Measurements from ENCODE around the gene SUCLG1.

The SUCLG1 gene

GRCh38 chr2:84487298-84487996 is 28.4 kb upstream of the SUCLG1 start:
- no peak overlapping the region for H3K4me3 ChIP-seq (replicated peaks; ENCODE audit: insufficient read depth, low read length)
- DNase-seq (ENCODE audit: low read depth in 1 of 2, low spot score in 1 of 2) = no peak
- TF ChIP-seq REST (IDR thresholded peaks at IDR 0.05; ENCODE audit: insufficient replicate concordance, low read depth) = no peak
- no peak for TF ChIP-seq CTCF (IDR thresholded peaks at IDR 0.05; ENCODE audit: insufficient read depth, low read length)
- no peak for TF ChIP-seq GABPA (IDR thresholded peaks at IDR 0.05; ENCODE audit: low read depth)
- TF ChIP-seq POLR2AphosphoS5 (IDR thresholded peaks at IDR 0.05; ENCODE audit: low read depth) = no peak
- no peak for TF ChIP-seq SPI1 (IDR thresholded peaks at IDR 0.05; ENCODE audit: borderline replicate concordance, low read depth)
- H3K27me3 ChIP-seq (ENCODE audit: insufficient read depth, poor library complexity, severe bottlenecking) = no peaks in the 10 kb centered on the region
- no peak overlapping the region for H3K27ac ChIP-seq (replicated peaks)

GRCh38 chr2:84486441-84487115 is 27.5 kb upstream of the SUCLG1 start:
- DNase-seq (ENCODE audit: low read depth in 1 of 2, low spot score in 1 of 2) = no peak
- no peak for TF ChIP-seq GABPA (IDR thresholded peaks at IDR 0.05; ENCODE audit: low read depth)
- no peak for TF ChIP-seq CTCF (IDR thresholded peaks at IDR 0.05; ENCODE audit: insufficient read depth, low read length)
- no peak for TF ChIP-seq SPI1 (IDR thresholded peaks at IDR 0.05; ENCODE audit: borderline replicate concordance, low read depth)
- TF ChIP-seq REST (IDR thresholded peaks at IDR 0.05; ENCODE audit: insufficient replicate concordance, low read depth) = no peak
- TF ChIP-seq POLR2AphosphoS5 (IDR thresholded peaks at IDR 0.05; ENCODE audit: low read depth) = no peak
- H3K4me3 ChIP-seq (replicated peaks; ENCODE audit: insufficient read depth, low read length) = no peak overlapping the region
- no peaks in the 10 kb centered on the region for H3K27me3 ChIP-seq (ENCODE audit: insufficient read depth, poor library complexity, severe bottlenecking)
- no peak overlapping the region for H3K27ac ChIP-seq (replicated peaks)

- no peak for DNase-seq (ENCODE audit: low read depth in 1 of 2, low spot score in 1 of 2)
- Histone ChIP-seq H3K27ac (replicated peaks) (no peak overlapping the region), H3K27me3 (ENCODE audit: insufficient read depth, poor library complexity, severe bottlenecking) (no peaks in the 10 kb centered on the region), H3K4me3 (replicated peaks; ENCODE audit: insufficient read depth, low read length) (no peak overlapping the region)
- TF ChIP-seq SPI1 (IDR thresholded peaks at IDR 0.05; ENCODE audit: borderline replicate concordance, low read depth) = no peak
- TF ChIP-seq POLR2AphosphoS5 (IDR thresholded peaks at IDR 0.05; ENCODE audit: low read depth) = no peak
- TF ChIP-seq GABPA (IDR thresholded peaks at IDR 0.05; ENCODE audit: low read depth) = no peak
- TF ChIP-seq REST (IDR thresholded peaks at IDR 0.05; ENCODE audit: insufficient replicate concordance, low read depth) = no peak
- no peak for TF ChIP-seq CTCF (IDR thresholded peaks at IDR 0.05; ENCODE audit: insufficient read depth, low read length)
These were observed 24.2 kb upstream of the SUCLG1 start for GRCh38 chr2:84483320-84483719.

Measured in HL-60 (cell line).